Activated CD4-positive, CD25-positive, alpha-beta regulatory T cell treated with anti-CD3 and anti-CD28 coated beads, Interleukin-2, amount 50 U/mL, for 16 hours (primary cell): Measurements from ENCODE around the gene CEACAM6.

Experiments
- DNase-seq: peaks from one replicate; pipeline ENCODE4 v3.0.0-alpha.2; 2020; ENCODE audit warnings: low read depth, low spot score

CEACAM6 gene

GRCh38 chr19:41795031-41795461 lies 39.7 kb downstream of the CEACAM6 start:
- DNase-seq = peak; percentile 40

GRCh38 chr19:41796362-41796761 lies 41.0 kb downstream of the CEACAM6 start, which contains the start of gene CEACAM3:
CEACAM3 (plus strand) TSS chr19:41796587; CDS start chr19:41796678, 91 bp downstream.
- DNase-seq = no peak

- DNase-seq = no peak
Measured at GRCh38 chr19:41796901-41797300, 41.6 kb downstream of the CEACAM6 start.

GRCh38 chr19:41799444-41800000 lies 44.2 kb downstream of the CEACAM6 start:
- DNase-seq = no peak

- DNase-seq = no peak
Measured at GRCh38 chr19:41801031-41801430, 45.7 kb downstream of the CEACAM6 start.

- no peak for DNase-seq
Measured at GRCh38 chr19:41801792-41802211, 46.5 kb downstream of the CEACAM6 start.

- DNase-seq = no peak
Measured at GRCh38 chr19:41802770-41803169, 47.4 kb downstream of the CEACAM6 start.

GRCh38 chr19:41804336-41804735 lies 49.0 kb downstream of the CEACAM6 start:
- no peak for DNase-seq

GRCh38 chr19:41807176-41807575 lies 51.8 kb downstream of the CEACAM6 start:
- DNase-seq = no peak

- DNase-seq = no peak
Measured at GRCh38 chr19:41808663-41809566, 53.6 kb downstream of the CEACAM6 start.

GRCh38 chr19:41810301-41810700 lies 55.0 kb downstream of the CEACAM6 start:
- no peak for DNase-seq

GRCh38 chr19:41811036-41811435 lies 55.7 kb downstream of the CEACAM6 start:
- no peak for DNase-seq

- DNase-seq = no peak
Measured at GRCh38 chr19:41811981-41812380, 56.7 kb downstream of the CEACAM6 start.

GRCh38 chr19:41813911-41814310 lies 58.6 kb downstream of the CEACAM6 start:
- DNase-seq = no peak

GRCh38 chr19:41815301-41815700 lies 60.0 kb downstream of the CEACAM6 start:
- no peak for DNase-seq

GRCh38 chr19:41816761-41817160 lies 61.4 kb downstream of the CEACAM6 start:
- DNase-seq = no peak

GRCh38 chr19:41821003-41821735 lies 65.8 kb downstream of the CEACAM6 start:
- no peak for DNase-seq
